DOHH2 (cell line): ENCODE data around the gene AIRE.

ENCODE experiments used
- H3F3A ChIP-seq: fragments of 200-600 bp; sonication (generic), shearing (Covaris generic); 2 replicates; pipeline ENCODE4 v1.6.0; 2016; ENCODE audit warnings: antibody characterized with exemption, mild to moderate bottlenecking; ENCODE audit not compliant: control insufficient read depth, insufficient read depth
- H3K27ac ChIP-seq: fragments of 200-600 bp; sonication (generic); 2 replicates; pipeline ENCODE4 v1.5.1; 2014; ENCODE audit warnings: low read depth, mild to moderate bottlenecking, low read length, moderate library complexity
- H3K27me3 ChIP-seq: fragments of 200-600 bp; sonication (generic); 2 replicates; pipeline ENCODE4 v1.6.1; 2014; ENCODE audit warnings: mild to moderate bottlenecking, low read length, mixed read lengths; ENCODE audit not compliant: control insufficient read depth
- H3K36me3 ChIP-seq: fragments of 200-600 bp; sonication (generic); 2 replicates; pipeline ENCODE4 v1.6.1; 2014; ENCODE audit warnings: mild to moderate bottlenecking, low read length, moderate library complexity, mixed read lengths; ENCODE audit not compliant: control insufficient read depth
- H3K4me1 ChIP-seq: fragments of 200-600 bp; sonication (generic); 2 replicates; pipeline ENCODE4 v1.6.1; 2014; ENCODE audit warnings: mild to moderate bottlenecking, low read length, mixed read lengths; ENCODE audit not compliant: control insufficient read depth
- H3K4me2 ChIP-seq: fragments of 200-600 bp; sonication (generic); 2 replicates; pipeline ENCODE4 v1.6.0; 2014; ENCODE audit warnings: mild to moderate bottlenecking, low read length, moderate library complexity
- H3K4me3 ChIP-seq: fragments of 200-600 bp; sonication (generic); 2 replicates; pipeline ENCODE4 v1.5.1; 2014; ENCODE audit warnings: mild to moderate bottlenecking, low read length, mixed read lengths
- H3K79me2 ChIP-seq: fragments of 200-600 bp; sonication (generic); 2 replicates; pipeline ENCODE4 v1.6.1; 2014; ENCODE audit warnings: mild to moderate bottlenecking, low read length, mixed read lengths; ENCODE audit not compliant: control insufficient read depth
- H3K9me2 ChIP-seq: fragments of 200-600 bp; sonication (generic); replicated peaks from 2 replicates; pipeline ENCODE4 v1.6.1; 2014; ENCODE audit warnings: mild to moderate bottlenecking, low read length, mixed read lengths; ENCODE audit not compliant: control insufficient read depth
- H3K9me3 ChIP-seq: fragments of 200-600 bp; sonication (generic); 2 replicates; pipeline ENCODE4 v1.6.1; 2014; ENCODE audit warnings: antibody characterized with exemption, low read length, mixed read lengths; ENCODE audit not compliant: control insufficient read depth, insufficient read depth
- H4K20me1 ChIP-seq: fragments of 200-600 bp; sonication (generic); 2 replicates; pipeline ENCODE4 v1.6.0; 2014; ENCODE audit warnings: low read depth, mild to moderate bottlenecking, antibody characterized with exemption, low read length, moderate library complexity; ENCODE audit not compliant: control insufficient read depth, insufficient read depth
- CTCF ChIP-seq: fragments of 200-600 bp; sonication (generic); IDR thresholded peaks from one replicate; pipeline ENCODE4 v1.5.1; 2014; ENCODE audit warnings: antibody characterized with exemption, mild to moderate bottlenecking, low read depth, low read length; ENCODE audit not compliant: poor library complexity, severe bottlenecking
- EZH2phosphoT487 ChIP-seq: fragments of 200-600 bp; sonication (generic); IDR thresholded peaks from 2 replicates; pipeline ENCODE4 v1.6.1; 2017; ENCODE audit warnings: borderline replicate concordance, mild to moderate bottlenecking, antibody characterized with exemption, low read length, moderate library complexity, mixed read lengths

Gene AIRE

GRCh38 chr21:44253832-44254710 lies 31.6 kb upstream of the AIRE start:
- H3K4me1 ChIP-seq = no peaks in the 10 kb centered on the region
- H3K9me3 ChIP-seq = no peaks in the 10 kb centered on the region
- no peaks in the 10 kb centered on the region for H3F3A ChIP-seq
- H3K4me2 ChIP-seq = no peak overlapping the region
- H3K27me3 ChIP-seq = peaks cover 15% of the 10 kb centered on the region
- H3K79me2 ChIP-seq = no peaks in the 10 kb centered on the region
- no peak overlapping the region for H3K27ac ChIP-seq
- no peaks in the 10 kb centered on the region for H4K20me1 ChIP-seq
- no peak for TF ChIP-seq EZH2phosphoT487
- no peak for TF ChIP-seq CTCF
- no peak overlapping the region for H3K4me3 ChIP-seq
- H3K36me3 ChIP-seq = no peaks in the 10 kb centered on the region
- H3K9me2 ChIP-seq = no peaks in the 10 kb centered on the region

GRCh38 chr21:44255511-44255981 lies 30.1 kb upstream of the AIRE start:
- Histone ChIP-seq H3K79me2 (no peaks in the 10 kb centered on the region), H3K27ac (no peak overlapping the region), H3K4me2 (no peak overlapping the region), H3K9me2 (no peaks in the 10 kb centered on the region), H4K20me1 (no peaks in the 10 kb centered on the region), H3K36me3 (no peaks in the 10 kb centered on the region), H3K27me3 (peaks cover 15% of the 10 kb centered on the region), H3K4me1 (no peaks in the 10 kb centered on the region), H3K9me3 (no peaks in the 10 kb centered on the region), H3F3A (no peaks in the 10 kb centered on the region), H3K4me3 (no peak overlapping the region)
- TF ChIP-seq EZH2phosphoT487 (no peak), CTCF (no peak)

GRCh38 chr21:44258056-44258725 lies 27.5 kb upstream of the AIRE start:
- no peak for TF ChIP-seq CTCF
- no peak for TF ChIP-seq EZH2phosphoT487
- no peaks in the 10 kb centered on the region for H4K20me1 ChIP-seq
- H3K4me2 ChIP-seq = no peak overlapping the region
- H3K36me3 ChIP-seq = no peaks in the 10 kb centered on the region
- H3F3A ChIP-seq = no peaks in the 10 kb centered on the region
- H3K9me3 ChIP-seq = no peaks in the 10 kb centered on the region
- H3K27me3 ChIP-seq = peaks cover 19% of the 10 kb centered on the region
- no peak overlapping the region for H3K27ac ChIP-seq
- H3K79me2 ChIP-seq = no peaks in the 10 kb centered on the region
- no peaks in the 10 kb centered on the region for H3K9me2 ChIP-seq
- no peak overlapping the region for H3K4me3 ChIP-seq
- H3K4me1 ChIP-seq = no peaks in the 10 kb centered on the region
